A549 (cell line): ENCODE results near the gene CACNA1S.

Experiments used
- HDAC2 ChIP-seq: fragments of 200-600 bp; sonication (generic); IDR thresholded peaks from 2 replicates; pipeline ENCODE4 v1.6.1; 2016
- MAFK ChIP-seq: fragments of 450-650 bp; IDR thresholded peaks from 2 replicates; pipeline ENCODE4 v1.6.1; 2014; ENCODE audit not compliant: partially characterized antibody
- POLR2A ChIP-seq: IDR thresholded peaks from 2 replicates; pipeline ENCODE4 v1.6.1; 2012; ENCODE audit warnings: mild to moderate bottlenecking, low read length

- TF ChIP-seq HDAC2: no peak
- no peak for TF ChIP-seq MAFK
- TF ChIP-seq POLR2A: no peak
Observed at GRCh38 chr1:201105688-201106087, 6.5 kb downstream of the CACNA1S start.
